ENCODE data around the gene LPCAT4. TPM values are rescaled to one million over a fixed set of nuclear protein-coding genes. Genes with fewer than 3 reads are reported as not detected.

LPCAT4 gene
- total and polyA plus RNA-seq, 2 of the 8 experiments (the other 6 are each of a cell fraction or from before 2014, with no cell fraction given), result 69.3 to 109 TPM

DNA sequence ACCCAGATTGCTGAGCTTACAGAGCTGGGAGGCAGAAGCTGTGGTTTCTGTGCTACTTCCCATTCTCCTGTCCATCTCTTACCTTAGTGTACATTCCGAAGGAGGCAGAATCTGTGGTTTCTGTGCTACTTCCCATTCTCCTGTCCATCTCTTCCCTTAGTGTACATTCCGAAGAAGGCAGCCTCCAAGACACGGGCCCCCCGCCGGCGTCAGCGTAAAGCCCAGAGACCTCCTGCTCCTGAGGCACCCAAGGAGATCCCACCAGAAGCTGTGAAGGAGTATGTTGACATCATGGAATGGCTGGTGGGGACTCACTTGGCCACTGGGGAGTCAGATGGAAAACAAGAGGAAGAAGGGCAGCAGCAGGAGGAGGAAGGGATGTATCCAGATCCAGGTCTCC lies 12.7 kb downstream of the LPCAT4 start:
- Histone ChIP-seq H2BK5ac (ENCODE audit: low read depth, low read length) (no peak overlapping the region), H2AK5ac (ENCODE audit: low read depth, low read length) (no peak overlapping the region), H3K9ac (replicated peaks in 1 of 4; ENCODE audit: extremely low read depth in 1 of 4, low read depth in 3 of 4, low read length in 3 of 4) (no peak overlapping the region), H4K20me1 (replicated peaks in 1 of 2; ENCODE audit: control insufficient read depth in 1 of 2, insufficient read depth in 2 of 2, low read length in 2 of 2) (peaks cover 0 to 6% of the 10 kb centered on the region in 2 experiments), H2BK15ac (ENCODE audit: low read length) (no peak overlapping the region), H3K4me3 (ENCODE audit: extremely low read depth in 1 of 4, insufficient read depth in 2 of 4, low read depth in 3 of 4, low read length in 4 of 4) (no peak overlapping the region), H4K91ac (replicated peaks; ENCODE audit: insufficient read length, low read length) (no peak overlapping the region), H3K4ac (replicated peaks; ENCODE audit: insufficient read length, low read depth, low read length) (no peak overlapping the region), H3K27me3 (replicated peaks in 1 of 4; ENCODE audit: control insufficient read depth in 3 of 4, extremely low read depth in 1 of 4, insufficient read depth in 3 of 4, low read length in 3 of 4) (no peaks in the 10 kb centered on the region), H3K23me2 (ENCODE audit: low read depth, low read length) (no peaks in the 10 kb centered on the region), H3K4me1 (replicated peaks in 1 of 4; ENCODE audit: control insufficient read depth in 3 of 4, insufficient read depth in 4 of 4, low read length in 3 of 4) (peaks cover 2 to 8% (median 5%) of the 10 kb centered on the region in 4 experiments; a peak in 5 of 7 replicates), H3K14ac (ENCODE audit: insufficient read length) (no peak overlapping the region), H3K79me2 (ENCODE audit: control insufficient read depth in 1 of 2, insufficient read depth in 2 of 2, low read length in 2 of 2) (no peaks in the 10 kb centered on the region), H3K23ac (ENCODE audit: insufficient read length) (no peak overlapping the region), H3K4me2 (ENCODE audit: insufficient read depth in 1 of 2, low read depth in 2 of 2, low read length in 2 of 2) (no peak overlapping the region), H4K5ac (ENCODE audit: insufficient read length, low read depth, low read length) (no peak overlapping the region), H2AFZ (ENCODE audit: low read length) (no peak overlapping the region), H2BK20ac (ENCODE audit: low read length) (no peak overlapping the region), H3K36me3 (ENCODE audit: control insufficient read depth in 2 of 4, insufficient read depth in 4 of 4, low read length in 3 of 4) (peaks cover 4 to 28% (median 17%) of the 10 kb centered on the region in 4 experiments), H2BK12ac (ENCODE audit: low read depth, low read length) (no peak overlapping the region), H3K18ac (ENCODE audit: extremely low read depth, low read length) (no peak overlapping the region), H3K9me3 (ENCODE audit: insufficient read depth in 2 of 2, low read depth in 1 of 2, low read length in 1 of 2) (no peaks in the 10 kb centered on the region), H3K79me1 (ENCODE audit: low read depth, low read length) (no peaks in the 10 kb centered on the region), H4K8ac (ENCODE audit: extremely low read depth, insufficient read depth, low read length) (no peak overlapping the region), H3K56ac (replicated peaks; ENCODE audit: insufficient read length, low read depth, low read length) (no peak overlapping the region), H3K27ac (ENCODE audit: low read depth, low read length) (no peak overlapping the region), H2BK120ac (replicated peaks; ENCODE audit: low read depth, low read length) (no peak overlapping the region)
- 95% methylated on average over 7 of the region's 7 CpGs; no CpG with 5 or more reads in 1 of the 2 experiments for WGBS, 2 experiments (ENCODE audit: extremely low coverage in 1 of 2, insufficient coverage in 1 of 2, insufficient read length in 1 of 2, insufficient replicate concordance in 2 of 2, low coverage in 1 of 2, low lambda C conversion rate in 2 of 2, missing lambda C conversion rate in 1 of 2)
- ChIA-PET CTCF (ENCODE audit: partially characterized antibody) (interaction anchor here (1.3 to 2.6 kb wide), 5 partner anchors 9 to 245 kb away, joined by 3 to 9 read pairs (median 6); partner anchors contain the start of genes LPCAT4, NOP10 and NUTM1), POLR2A (ENCODE audit: partially characterized antibody) (interaction anchor here (1.2 to 3.5 kb wide), 3 partner anchors 11 to 24 kb away, joined by 3 to 23 read pairs (median 8); partner anchors contain the start of genes LPCAT4, NOP10 and NUTM1)
- DNase-seq (ENCODE audit: low read depth in 1 of 2, low spot score in 2 of 2) (no peak), FAIRE-seq (no peak)
- TF ChIP-seq RBBP5 (IDR thresholded peaks at IDR 0.05; ENCODE audit: borderline replicate concordance, low read depth, low read length) (no peak), CBX5 (IDR thresholded peaks at IDR 0.05; ENCODE audit: low read depth, low read length) (no peak), EP300 (IDR thresholded peaks at IDR 0.05; ENCODE audit: borderline replicate concordance in 1 of 2, low read depth in 2 of 2, low read length in 2 of 2) (no peak), GTF2F1 (IDR thresholded peaks at IDR 0.05; ENCODE audit: borderline replicate concordance, low read depth, low read length) (no peak), JUN (IDR thresholded peaks at IDR 0.05; ENCODE audit: low read depth, low read length) (no peak), HDAC6 (IDR thresholded peaks at IDR 0.05; ENCODE audit: low read depth, low read length) (no peak), EGR1 (IDR thresholded peaks at IDR 0.05; ENCODE audit: borderline replicate concordance, low read depth, low read length) (no peak), SIRT6 (IDR thresholded peaks at IDR 0.05; ENCODE audit: low read length) (no peak), POLR2A (IDR thresholded peaks at IDR 0.05; ENCODE audit: control extremely low read depth in 1 of 2, low read depth in 2 of 2, low read length in 2 of 2) (no peak), SIX5 (IDR thresholded peaks at IDR 0.05; ENCODE audit: low read depth, low read length) (no peak), TEAD4 (IDR thresholded peaks at IDR 0.05; ENCODE audit: low read depth, low read length) (no peak), POU5F1 (IDR thresholded peaks at IDR 0.05; ENCODE audit: low read depth, low read length) (no peak), MAFK (IDR thresholded peaks at IDR 0.05; ENCODE audit: low read depth, low read length) (no peak), TBP (IDR thresholded peaks at IDR 0.05; ENCODE audit: low read depth, low read length) (no peak), ZNF274 (IDR thresholded peaks at IDR 0.05; ENCODE audit: borderline replicate concordance, extremely low read depth, low read length) (no peak), SP4 (IDR thresholded peaks at IDR 0.05; ENCODE audit: low read length) (no peak)

Measured in H1 (cell line).